A549 (cell line): ENCODE results near the gene EIF5AL1. TPM values are rescaled to one million over a fixed set of nuclear protein-coding genes. Genes with fewer than 3 reads are reported as not detected.
"Not testable (repeated sequence)": the region's sequence is repeated elsewhere in the genome, so short reads cannot be mapped to it uniquely, and the experiment has no call there.

Experiments used
- ATAC-seq, 2 experiments: fragments of 200-7000 bp in 1 of 2; fragments of >200 bp in 1 of 2; cut with Nextera tagmentation in 1 of 2; cut with Tn5 transposase in 1 of 2; 3 replicates each; pipeline versions ENCODE4 v1.8.0 to v1.9.1; 2018 to 2020; ENCODE audit warnings: mild to moderate bottlenecking in 1 of 2, moderate library complexity in 1 of 2
- CTCF ChIA-PET: fragments of 300-600 bp; sonication (Branson Sonifier 250); formaldehyde crosslinking; extraction: SDS; loops from one replicate; lab custom pipeline; 2021; ENCODE audit warnings: antibody characterized with exemption, inconsistent platforms; lab: Yijun Ruan, JAX
- POLR2A ChIA-PET: fragments of 350-600 bp; formaldehyde crosslinking; extraction: SDS; loops from one replicate; lab custom pipeline; 2021; ENCODE audit warnings: antibody characterized with exemption, inconsistent platforms; lab: Yijun Ruan, JAX
- DNase-seq, 2 experiments: peaks; one replicate each; pipeline versions ENCODE4 v3.0.0 to v3.0.0-alpha.2; 2011 to 2016; ENCODE audit warnings: low read depth in 1 of 2, low spot score in 1 of 2
- FAIRE-seq: peaks from 2 replicates; lab custom pipeline; 2011; peaks lifted over from hg19 to GRCh38; lab: Jason Lieb, UNC
- H3K27ac ChIP-seq, 2 experiments: fragments of >200 bp; sonication (Bioruptor Twin); formaldehyde crosslinking; 3 replicates each; pipeline ENCODE4 v1.5.1; 2016 to 2017
- H3K4me1 ChIP-seq: fragments of >200 bp; sonication (Bioruptor Twin); formaldehyde crosslinking; 3 replicates; pipeline ENCODE4 v1.6.1; 2016
- H3K4me2 ChIP-seq: fragments of >200 bp; sonication (Bioruptor Twin); formaldehyde crosslinking; 3 replicates; pipeline ENCODE4 v1.6.1; 2016
- H3K4me3 ChIP-seq: fragments of >200 bp; sonication (Bioruptor Twin); formaldehyde crosslinking; 3 replicates; pipeline ENCODE4 v1.5.1; 2016
- H3K9me3 ChIP-seq: fragments of >200 bp; sonication (Bioruptor Twin); formaldehyde crosslinking; 3 replicates; pipeline ENCODE4 v1.6.1; 2016
- BHLHE40 ChIP-seq: IDR thresholded peaks from 2 replicates; pipeline ENCODE4 v1.6.1; 2012; ENCODE audit warnings: low read depth, low read length, inconsistent platforms
- FOXS1 ChIP-seq: fragments of 250-450 bp; sonication (Bioruptor Pico); IDR thresholded peaks from 2 replicates; pipeline ENCODE4 v1.5.0; 2020; ENCODE audit warnings: mild to moderate bottlenecking, moderate library complexity
- WGBS: methylation state at CpG from one replicate; pipeline ENCODE4 v1.1.6; 2017; ENCODE audit errors: missing lambda C conversion rate; 5-methylcytosine and 5-hydroxymethylcytosine counted together
- polyA plus RNA-seq, 4 experiments: library from polyadenylated mRNA; depleted of rRNA in 3 of 4; stranded (reverse); fragments of >200 nt; fragmentation: RNase III in 1 of 4; extraction: RNeasy Plus Mini Kit Qiagen cat#74134 plus additional on column Dnase treatment in 1 of 4; gene quantifications; 2 replicates in 3 of 4; 3 replicates in 1 of 4; pipeline ENCODE4 v1.2.3, GENCODE V29; 2011 to 2017
- TF ChIP-seq, protein P1 (sequence below): fragments of 250-450 bp; sonication (Bioruptor Pico); IDR thresholded peaks from 2 replicates; pipeline ENCODE4 v1.5.0; 2020; ENCODE audit warnings: low read depth, mild to moderate bottlenecking, moderate library complexity
- TF ChIP-seq, protein P2 (sequence below): fragments of 450-650 bp; IDR thresholded peaks from 2 replicates; pipeline ENCODE4 v1.6.1; 2014; ENCODE audit warnings: antibody characterized with exemption

EIF5AL1 gene
- polyA plus RNA-seq, 2 of the 4 experiments (the other 2 are of a cell fraction): 1.7 to 5.7 TPM

DNA sequence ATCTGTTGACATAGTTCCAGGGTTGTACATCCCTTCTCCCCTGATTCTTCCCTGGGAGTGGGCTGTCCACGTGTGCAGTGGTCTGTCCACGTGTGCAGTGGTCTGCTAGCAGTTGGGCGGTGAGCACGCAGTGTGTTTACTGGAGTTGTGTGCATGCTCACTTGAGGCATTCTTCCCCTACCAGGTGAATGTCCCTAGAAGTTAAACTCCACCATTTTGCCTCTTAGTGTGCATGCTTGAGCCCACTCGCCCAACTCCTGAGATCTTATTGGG, 21.5 kb downstream of the EIF5AL1 start:
- H3K4me3 ChIP-seq, POLR2A ChIA-PET, H3K4me2 ChIP-seq, H3K4me1 ChIP-seq, H3K9me3 ChIP-seq, DNase-seq, H3K27ac ChIP-seq, FAIRE-seq, ATAC-seq: not testable (repeated sequence)
- 67% methylated on average over 1 of the region's 5 CpGs for whole genome bisulfite sequencing
- CTCF ChIA-PET: interaction anchor here (0.6 kb wide), 1 partner anchor 1094 kb away, joined by 5 read pairs; no protein-coding TSS in a partner anchor

DNA sequence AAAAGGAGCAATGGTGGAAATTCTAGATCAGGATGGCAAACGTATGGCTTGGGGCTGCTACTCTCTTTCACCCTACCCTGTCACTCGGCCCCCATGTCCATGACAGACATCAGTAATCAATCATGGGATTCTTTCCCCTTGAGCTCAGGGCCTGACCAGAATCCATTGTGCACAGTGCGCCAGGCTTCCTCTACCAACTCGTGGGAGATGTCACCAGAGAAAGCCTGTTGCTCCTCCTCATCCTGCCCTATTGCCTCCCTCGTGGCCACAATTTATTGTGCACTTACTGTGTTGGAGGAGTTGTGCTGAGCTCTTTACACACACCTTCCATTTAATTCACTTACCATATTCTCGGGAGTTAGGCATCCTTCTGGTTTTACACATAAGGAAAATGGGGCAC, 26.0 kb downstream of the EIF5AL1 start:
- H3K4me1 ChIP-seq, H3K9me3 ChIP-seq, ATAC-seq, POLR2A ChIA-PET, DNase-seq, FAIRE-seq, H3K27ac ChIP-seq, H3K4me2 ChIP-seq, H3K4me3 ChIP-seq: not testable (repeated sequence)
- 38% methylated on average over 6 of the region's 6 CpGs for WGBS
- CTCF ChIA-PET: interaction anchor here (0.6 to 2.4 kb wide), 8 partner anchors 15 to 906 kb away, joined by 3 to 7 read pairs (median 4); no protein-coding TSS in a partner anchor

DNA sequence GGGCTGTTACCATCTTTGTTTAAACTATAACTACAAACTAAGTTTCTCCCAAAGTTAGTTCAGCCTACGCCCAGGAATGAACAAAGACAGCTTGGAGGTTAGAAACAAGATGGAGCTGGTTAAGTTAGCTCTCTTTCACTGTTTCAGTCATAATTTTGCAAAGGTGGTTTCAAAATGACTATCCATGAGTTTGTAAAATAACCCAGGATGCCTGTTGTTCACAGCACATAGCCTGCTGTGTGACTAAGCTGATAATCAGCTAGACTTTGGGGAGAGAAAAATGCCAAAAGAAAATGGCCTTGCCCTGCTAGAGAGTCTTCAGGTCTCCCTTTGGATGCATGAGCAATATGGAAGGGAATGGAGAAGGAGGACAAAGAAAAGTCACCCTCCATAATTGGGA, 28.6 kb downstream of the EIF5AL1 start:
- CTCF ChIA-PET: interaction anchor here (1.3 kb wide), 1 partner anchor 506 kb away, joined by 4 read pairs; no protein-coding TSS in a partner anchor
- POLR2A ChIA-PET, H3K4me1 ChIP-seq, DNase-seq, H3K4me3 ChIP-seq, H3K9me3 ChIP-seq, H3K4me2 ChIP-seq, FAIRE-seq, H3K27ac ChIP-seq, ATAC-seq: not testable (repeated sequence)
- WGBS: 20% methylated on average over 1 of the region's 1 CpG

DNA sequence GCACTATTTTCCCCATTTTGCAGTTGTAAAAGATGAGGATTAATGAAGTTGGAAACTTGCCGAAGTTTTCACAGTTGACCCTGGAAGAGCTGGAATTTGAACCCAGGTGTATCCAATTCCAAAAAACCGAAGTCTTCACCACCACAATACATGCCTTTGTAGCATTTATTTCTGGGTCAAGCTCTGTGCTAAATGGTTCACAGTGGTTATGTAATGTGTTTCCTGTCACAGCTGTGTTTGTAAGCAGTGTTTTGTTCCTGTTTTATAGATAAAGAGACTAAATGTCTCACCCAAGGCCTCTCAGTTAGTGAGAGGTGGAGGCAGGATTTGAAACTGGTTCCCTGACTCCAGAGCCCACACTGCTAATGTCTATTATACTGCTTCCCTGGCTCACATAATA, 30.3 kb downstream of the EIF5AL1 start:
- TF ChIP-seq, protein P1, sequence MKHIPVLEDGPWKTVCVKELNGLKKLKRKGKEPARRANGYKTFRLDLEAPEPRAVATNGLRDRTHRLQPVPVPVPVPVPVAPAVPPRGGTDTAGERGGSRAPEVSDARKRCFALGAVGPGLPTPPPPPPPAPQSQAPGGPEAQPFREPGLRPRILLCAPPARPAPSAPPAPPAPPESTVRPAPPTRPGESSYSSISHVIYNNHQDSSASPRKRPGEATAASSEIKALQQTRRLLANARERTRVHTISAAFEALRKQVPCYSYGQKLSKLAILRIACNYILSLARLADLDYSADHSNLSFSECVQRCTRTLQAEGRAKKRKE (CRISPR knock-in tag): no peak
- TF ChIP-seq, protein P2, sequence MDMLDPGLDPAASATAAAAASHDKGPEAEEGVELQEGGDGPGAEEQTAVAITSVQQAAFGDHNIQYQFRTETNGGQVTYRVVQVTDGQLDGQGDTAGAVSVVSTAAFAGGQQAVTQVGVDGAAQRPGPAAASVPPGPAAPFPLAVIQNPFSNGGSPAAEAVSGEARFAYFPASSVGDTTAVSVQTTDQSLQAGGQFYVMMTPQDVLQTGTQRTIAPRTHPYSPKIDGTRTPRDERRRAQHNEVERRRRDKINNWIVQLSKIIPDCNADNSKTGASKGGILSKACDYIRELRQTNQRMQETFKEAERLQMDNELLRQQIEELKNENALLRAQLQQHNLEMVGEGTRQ: no peak
- TF ChIP-seq FOXS1 (CRISPR knock-in tag): no peak
- TF ChIP-seq BHLHE40: no peak
- Histone ChIP-seq H3K27ac (no peak overlapping the region), H3K9me3 (no peaks in the 10 kb centered on the region), H3K4me3 (no peak overlapping the region), H3K4me1 (no peaks in the 10 kb centered on the region), H3K4me2 (no peak overlapping the region)
- ATAC-seq: no peak
- POLR2A ChIA-PET: no interaction called here
- no peak for DNase-seq
- 36% methylated on average over 2 of the region's 2 CpGs for WGBS
- FAIRE-seq: no peak
- CTCF ChIA-PET: interaction anchor here (1.0 to 1.1 kb wide), 2 partner anchors 64 to 386 kb away, joined by 3 to 5 read pairs; no protein-coding TSS in a partner anchor

DNA sequence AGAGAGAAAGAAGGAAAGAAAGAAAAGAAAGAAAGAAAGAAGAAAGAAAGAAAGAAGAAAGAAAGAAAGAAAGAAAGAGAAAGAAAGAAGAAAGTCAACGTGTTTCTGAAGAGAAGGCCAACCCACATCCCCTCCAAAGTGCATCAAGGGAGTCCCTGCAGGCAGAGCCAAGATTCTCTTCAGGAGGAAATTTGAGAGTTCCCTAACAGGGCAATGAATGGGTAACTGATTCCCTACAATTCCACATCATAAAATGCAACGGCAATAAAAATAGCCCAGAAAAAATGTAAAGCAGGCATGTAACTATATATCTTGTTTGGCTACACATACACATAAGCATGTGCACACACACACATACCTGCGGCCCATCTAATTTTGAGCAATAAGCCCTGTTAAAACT, 32.1 kb downstream of the EIF5AL1 start:
- DNase-seq, H3K9me3 ChIP-seq, H3K4me1 ChIP-seq, H3K4me2 ChIP-seq, FAIRE-seq, POLR2A ChIA-PET, CTCF ChIA-PET, ATAC-seq, H3K27ac ChIP-seq, H3K4me3 ChIP-seq: not testable (repeated sequence)
- 39% methylated on average over 3 of the region's 3 CpGs for WGBS

DNA sequence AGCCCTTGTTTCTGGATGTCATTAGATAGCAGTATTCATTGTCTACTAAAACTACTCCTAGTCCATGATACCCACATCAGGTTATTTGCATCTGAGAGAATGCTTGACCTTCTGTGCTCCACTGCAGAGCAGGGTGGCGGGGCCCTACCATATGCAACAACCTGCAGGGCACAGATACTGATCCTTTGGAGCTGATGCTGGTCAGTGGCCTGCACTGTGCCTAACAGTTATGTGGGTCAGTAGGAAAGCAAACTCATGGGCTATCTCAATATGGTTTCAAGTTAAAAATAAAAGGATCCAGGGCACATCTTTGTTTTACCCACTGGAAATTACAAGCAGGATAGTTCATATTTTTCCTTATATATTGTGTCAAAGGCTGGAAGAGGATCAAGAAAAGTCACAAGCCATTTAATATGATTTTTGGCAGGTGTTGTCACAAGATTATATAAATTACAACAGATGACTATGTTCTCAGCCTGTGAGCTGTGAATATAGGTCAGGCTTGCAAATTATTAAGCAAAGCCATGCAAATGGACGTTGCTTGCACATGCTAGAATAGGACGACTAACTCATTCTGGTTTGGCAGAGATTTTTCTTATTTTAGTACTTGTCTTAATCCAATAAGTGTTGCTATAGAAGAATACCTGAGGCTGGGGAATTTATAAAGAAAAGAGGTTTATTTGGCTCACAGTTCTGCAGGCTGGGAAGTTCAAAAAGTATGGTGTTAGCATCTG, 32.8 kb downstream of the EIF5AL1 start:
- 3% methylated on average over 3 of the region's 3 CpGs for WGBS
- ATAC-seq, H3K4me3 ChIP-seq, H3K27ac ChIP-seq, POLR2A ChIA-PET, H3K9me3 ChIP-seq, H3K4me1 ChIP-seq, FAIRE-seq, CTCF ChIA-PET, H3K4me2 ChIP-seq, DNase-seq: not testable (repeated sequence)

DNA sequence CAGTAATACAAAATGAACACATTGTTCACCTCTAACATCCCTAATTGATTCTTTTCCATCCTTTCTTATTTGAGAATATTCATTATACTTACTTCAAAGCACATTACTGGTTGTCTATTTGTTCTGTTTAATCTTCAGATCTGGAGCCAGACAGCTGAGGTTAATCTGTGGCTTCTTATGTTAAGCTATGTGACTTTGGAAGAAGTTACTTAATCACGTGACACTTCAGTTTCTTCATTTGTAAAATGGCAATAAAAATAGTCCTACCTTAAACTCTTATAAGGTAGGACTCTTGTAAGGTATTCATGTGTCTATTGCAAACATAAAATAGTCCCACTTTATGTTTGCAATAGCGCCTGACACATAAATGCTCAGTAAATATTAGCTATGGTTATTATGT, 34.8 kb downstream of the EIF5AL1 start:
- H3K9me3 ChIP-seq, H3K27ac ChIP-seq, H3K4me3 ChIP-seq, DNase-seq, FAIRE-seq, ATAC-seq, POLR2A ChIA-PET, H3K4me1 ChIP-seq, H3K4me2 ChIP-seq: not testable (repeated sequence)
- CTCF ChIA-PET: interaction anchor here (1.8 kb wide), 1 partner anchor 16 kb away, joined by 4 read pairs; no protein-coding TSS in a partner anchor
- WGBS: 2% methylated on average over 2 of the region's 2 CpGs
